Measurements from ENCODE around the gene CLBA1.
"Not testable (repeated sequence)": the region's sequence is repeated elsewhere in the genome, so short reads cannot be mapped to it uniquely, and the experiment has no call there.

GRCh38 chr14:104950701-104951100 is 34.9 kb upstream of the CLBA1 start:
- TF ChIP-seq SETDB1 (IDR thresholded peaks at IDR 0.05; ENCODE audit: insufficient read length, low read length); CTCF (tag by site-specific recombination; IDR thresholded peaks at IDR 0.05); ZNF670 (tag by site-specific recombination; IDR thresholded peaks at IDR 0.05; ENCODE audit: low read depth); ZNF549 (tag by site-specific recombination; IDR thresholded peaks at IDR 0.05); SP2 (tag by site-specific recombination; IDR thresholded peaks at IDR 0.05); ZNF658 (tag by site-specific recombination; IDR thresholded peaks at IDR 0.05); ZNF366 (tag by site-specific recombination; conservative IDR thresholded peaks at IDR 0.05); ZNF274 (IDR thresholded peaks at IDR 0.05; ENCODE audit: low read length); ZNF274 (tag by site-specific recombination; IDR thresholded peaks at IDR 0.05; ENCODE audit: borderline replicate concordance); ZNF473 (tag by site-specific recombination; IDR thresholded peaks at IDR 0.05); REST (tag by site-specific recombination; IDR thresholded peaks at IDR 0.05); YY1 (tag by site-specific recombination; IDR thresholded peaks at IDR 0.05): not testable (repeated sequence)
